Epithelial cell of esophagus (primary cell): ENCODE results near the gene TTBK2.

ENCODE experiments used
- DNase-seq: peaks from one replicate; pipeline ENCODE4 v3.0.0; 2010; ENCODE audit warnings: low read depth
- H3K4me3 ChIP-seq: 2 replicates; pipeline ENCODE4 v1.5.1; 2011; ENCODE audit warnings: mild to moderate bottlenecking, low read length, control low read depth
- CTCF ChIP-seq: IDR thresholded peaks from 2 replicates; pipeline ENCODE4 v1.5.1; 2011; ENCODE audit warnings: low read depth, mild to moderate bottlenecking, low read length, control low read depth, inconsistent platforms; ENCODE audit not compliant: insufficient read depth; ENCODE audit errors: missing control alignments

The TTBK2 gene

GRCh38 chr15:42919799-42920518, 619 bp downstream of the TTBK2 start:
- DNase-seq: peak; percentile 66
- H3K4me3 ChIP-seq: peak overlapping the region; percentile 86
- TF ChIP-seq CTCF: no peak

- no peak for TF ChIP-seq CTCF
- DNase-seq: peak; percentile 13
- peak overlapping the region; percentile 86 for H3K4me3 ChIP-seq
These were observed 1.3 kb downstream of the TTBK2 start for GRCh38 chr15:42919308-42919707.

GRCh38 chr15:42918047-42918446, 2.5 kb downstream of the TTBK2 start:
- TF ChIP-seq CTCF: no peak
- H3K4me3 ChIP-seq: no peak overlapping the region
- no peak for DNase-seq

GRCh38 chr15:42915654-42916315, 4.8 kb downstream of the TTBK2 start:
- no peak for TF ChIP-seq CTCF
- no peak overlapping the region for H3K4me3 ChIP-seq
- no peak for DNase-seq

- no peak for DNase-seq
- no peak for TF ChIP-seq CTCF
These were observed 5.7 kb downstream of the TTBK2 start for GRCh38 chr15:42914728-42915497.

GRCh38 chr15:42911058-42911592, 9.5 kb downstream of the TTBK2 start:
- TF ChIP-seq CTCF: no peak
- no peak overlapping the region for H3K4me3 ChIP-seq
- DNase-seq: peak; percentile 27

More at GRCh38 chr15:42914728-42915497, 5.7 kb downstream of the TTBK2 start:
- no peak overlapping the region for H3K4me3 ChIP-seq
